HEK293 (cell line): ENCODE results near the gene TRAF6.

Source experiments
- AEBP2 ChIP-seq: fragments of 450-650 bp; formaldehyde crosslinking; IDR thresholded peaks from 2 replicates; pipeline ENCODE4 v1.5.1; 2016; ENCODE audit warnings: missing biosample characterization, missing genetic modification characterization, borderline replicate concordance
- REPIN1 ChIP-seq: fragments of 450-650 bp; formaldehyde crosslinking; IDR thresholded peaks from 2 replicates; pipeline ENCODE4 v1.5.1; 2017; ENCODE audit warnings: missing biosample characterization, missing genetic modification characterization, low read depth
- TRIM28 ChIP-seq: IDR thresholded peaks from 2 replicates; pipeline ENCODE4 v1.6.1; 2011; ENCODE audit warnings: low read length, control low read depth, borderline replicate concordance
- ZFHX2 ChIP-seq: fragments of 450-650 bp; formaldehyde crosslinking; conservative IDR thresholded peaks from 2 replicates; pipeline ENCODE4 v1.5.1; 2016; ENCODE audit warnings: missing biosample characterization, missing genetic modification characterization
- ZNF24 ChIP-seq: fragments of 450-650 bp; formaldehyde crosslinking; IDR thresholded peaks from 2 replicates; pipeline ENCODE4 v1.5.1; 2016; ENCODE audit warnings: missing biosample characterization, missing genetic modification characterization
- ZNF391 ChIP-seq: fragments of 450-650 bp; formaldehyde crosslinking; IDR thresholded peaks from 2 replicates; pipeline ENCODE4 v1.5.1; 2016; ENCODE audit warnings: low read depth, missing biosample characterization, missing genetic modification characterization, borderline replicate concordance
- ZNF488 ChIP-seq: fragments of 450-650 bp; formaldehyde crosslinking; IDR thresholded peaks from 2 replicates; pipeline ENCODE4 v1.5.1; 2016; ENCODE audit warnings: missing biosample characterization, missing genetic modification characterization
- ZNF558 ChIP-seq: fragments of 450-650 bp; formaldehyde crosslinking; IDR thresholded peaks from 2 replicates; pipeline ENCODE4 v1.5.1; 2016; ENCODE audit warnings: missing biosample characterization, missing genetic modification characterization
- ZNF692 ChIP-seq: fragments of 450-650 bp; formaldehyde crosslinking; IDR thresholded peaks from 2 replicates; pipeline ENCODE4 v1.5.1; 2016; ENCODE audit warnings: missing biosample characterization, missing genetic modification characterization
- ZNF701 ChIP-seq: fragments of 450-650 bp; formaldehyde crosslinking; IDR thresholded peaks from 2 replicates; pipeline ENCODE4 v1.5.1; 2016; ENCODE audit warnings: missing biosample characterization, missing genetic modification characterization
- ZNF76 ChIP-seq: fragments of 450-650 bp; formaldehyde crosslinking; IDR thresholded peaks from 2 replicates; pipeline ENCODE4; 2016; ENCODE audit warnings: low read depth, missing biosample characterization, missing genetic modification characterization, borderline replicate concordance
- TF ChIP-seq, protein P1 (sequence below): fragments of 450-650 bp; formaldehyde crosslinking; IDR thresholded peaks from 2 replicates; pipeline ENCODE4 v1.5.1; 2016; ENCODE audit warnings: missing biosample characterization, missing genetic modification characterization
- TF ChIP-seq, protein P2 (sequence below): fragments of 450-650 bp; formaldehyde crosslinking; IDR thresholded peaks from 2 replicates; pipeline ENCODE4 v1.5.1; 2016; ENCODE audit warnings: missing biosample characterization, missing genetic modification characterization

DNA sequence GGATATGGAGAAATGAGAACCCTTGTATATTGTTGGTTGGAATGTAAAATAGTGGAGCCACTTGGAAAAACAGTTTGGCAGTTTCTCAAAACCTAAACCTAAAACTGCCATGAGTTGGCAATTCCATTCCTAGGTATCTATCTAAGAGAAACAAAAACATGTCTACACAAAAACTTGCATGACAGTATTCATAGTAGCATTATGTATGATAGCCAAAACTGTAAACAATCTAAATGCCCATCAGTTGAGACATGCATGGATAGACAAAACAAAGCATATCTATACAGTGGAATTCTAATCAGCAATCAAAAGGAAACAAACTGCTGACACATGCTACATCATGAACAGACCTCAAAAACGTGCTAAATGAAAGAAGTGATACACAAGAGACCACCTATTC is 34.9 kb downstream of the TRAF6 start:
- TF ChIP-seq, protein P1, sequence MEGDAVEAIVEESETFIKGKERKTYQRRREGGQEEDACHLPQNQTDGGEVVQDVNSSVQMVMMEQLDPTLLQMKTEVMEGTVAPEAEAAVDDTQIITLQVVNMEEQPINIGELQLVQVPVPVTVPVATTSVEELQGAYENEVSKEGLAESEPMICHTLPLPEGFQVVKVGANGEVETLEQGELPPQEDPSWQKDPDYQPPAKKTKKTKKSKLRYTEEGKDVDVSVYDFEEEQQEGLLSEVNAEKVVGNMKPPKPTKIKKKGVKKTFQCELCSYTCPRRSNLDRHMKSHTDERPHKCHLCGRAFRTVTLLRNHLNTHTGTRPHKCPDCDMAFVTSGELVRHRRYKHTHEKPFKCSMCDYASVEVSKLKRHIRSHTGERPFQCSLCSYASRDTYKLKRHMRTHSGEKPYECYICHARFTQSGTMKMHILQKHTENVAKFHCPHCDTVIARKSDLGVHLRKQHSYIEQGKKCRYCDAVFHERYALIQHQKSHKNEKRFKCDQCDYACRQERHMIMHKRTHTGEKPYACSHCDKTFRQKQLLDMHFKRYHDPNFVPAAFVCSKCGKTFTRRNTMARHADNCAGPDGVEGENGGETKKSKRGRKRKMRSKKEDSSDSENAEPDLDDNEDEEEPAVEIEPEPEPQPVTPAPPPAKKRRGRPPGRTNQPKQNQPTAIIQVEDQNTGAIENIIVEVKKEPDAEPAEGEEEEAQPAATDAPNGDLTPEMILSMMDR (tag by site-specific recombination) = no peak
- TF ChIP-seq ZNF692 (tag by site-specific recombination) = no peak
- no peak for TF ChIP-seq ZNF488 (tag by site-specific recombination)
- TF ChIP-seq AEBP2 (tag by site-specific recombination) = no peak
- TF ChIP-seq ZNF76 = no peak
- TF ChIP-seq REPIN1 (tag by site-specific recombination) = no peak
- TF ChIP-seq ZNF24 (tag by site-specific recombination) = no peak
- TF ChIP-seq ZFHX2 (tag by site-specific recombination) = no peak
- no peak for TF ChIP-seq ZNF701 (tag by site-specific recombination)
- no peak for TF ChIP-seq ZNF391 (tag by site-specific recombination)
- no peak for TF ChIP-seq ZNF558 (tag by site-specific recombination)
- no peak for TF ChIP-seq TRIM28
- TF ChIP-seq, protein P2, sequence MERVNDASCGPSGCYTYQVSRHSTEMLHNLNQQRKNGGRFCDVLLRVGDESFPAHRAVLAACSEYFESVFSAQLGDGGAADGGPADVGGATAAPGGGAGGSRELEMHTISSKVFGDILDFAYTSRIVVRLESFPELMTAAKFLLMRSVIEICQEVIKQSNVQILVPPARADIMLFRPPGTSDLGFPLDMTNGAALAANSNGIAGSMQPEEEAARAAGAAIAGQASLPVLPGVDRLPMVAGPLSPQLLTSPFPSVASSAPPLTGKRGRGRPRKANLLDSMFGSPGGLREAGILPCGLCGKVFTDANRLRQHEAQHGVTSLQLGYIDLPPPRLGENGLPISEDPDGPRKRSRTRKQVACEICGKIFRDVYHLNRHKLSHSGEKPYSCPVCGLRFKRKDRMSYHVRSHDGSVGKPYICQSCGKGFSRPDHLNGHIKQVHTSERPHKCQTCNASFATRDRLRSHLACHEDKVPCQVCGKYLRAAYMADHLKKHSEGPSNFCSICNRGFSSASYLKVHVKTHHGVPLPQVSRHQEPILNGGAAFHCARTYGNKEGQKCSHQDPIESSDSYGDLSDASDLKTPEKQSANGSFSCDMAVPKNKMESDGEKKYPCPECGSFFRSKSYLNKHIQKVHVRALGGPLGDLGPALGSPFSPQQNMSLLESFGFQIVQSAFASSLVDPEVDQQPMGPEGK (tag by site-specific recombination) = no peak
